Measurements from ENCODE around the gene DUS4L.

The DUS4L gene

GRCh38 chr7:107544848-107545591 is 18.8 kb upstream of the DUS4L start:
- TF ChIP-seq, protein P1, sequence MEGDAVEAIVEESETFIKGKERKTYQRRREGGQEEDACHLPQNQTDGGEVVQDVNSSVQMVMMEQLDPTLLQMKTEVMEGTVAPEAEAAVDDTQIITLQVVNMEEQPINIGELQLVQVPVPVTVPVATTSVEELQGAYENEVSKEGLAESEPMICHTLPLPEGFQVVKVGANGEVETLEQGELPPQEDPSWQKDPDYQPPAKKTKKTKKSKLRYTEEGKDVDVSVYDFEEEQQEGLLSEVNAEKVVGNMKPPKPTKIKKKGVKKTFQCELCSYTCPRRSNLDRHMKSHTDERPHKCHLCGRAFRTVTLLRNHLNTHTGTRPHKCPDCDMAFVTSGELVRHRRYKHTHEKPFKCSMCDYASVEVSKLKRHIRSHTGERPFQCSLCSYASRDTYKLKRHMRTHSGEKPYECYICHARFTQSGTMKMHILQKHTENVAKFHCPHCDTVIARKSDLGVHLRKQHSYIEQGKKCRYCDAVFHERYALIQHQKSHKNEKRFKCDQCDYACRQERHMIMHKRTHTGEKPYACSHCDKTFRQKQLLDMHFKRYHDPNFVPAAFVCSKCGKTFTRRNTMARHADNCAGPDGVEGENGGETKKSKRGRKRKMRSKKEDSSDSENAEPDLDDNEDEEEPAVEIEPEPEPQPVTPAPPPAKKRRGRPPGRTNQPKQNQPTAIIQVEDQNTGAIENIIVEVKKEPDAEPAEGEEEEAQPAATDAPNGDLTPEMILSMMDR (IDR thresholded peaks at IDR 0.05; ENCODE audit: poor library complexity, severe bottlenecking) = no peak
- Histone ChIP-seq H3K4me1 (ENCODE audit: insufficient read depth, poor library complexity, severe bottlenecking) (no peaks in the 10 kb centered on the region), H3K9me3 (ENCODE audit: severe bottlenecking) (peaks cover 9% of the 10 kb centered on the region), H3K36me3 (ENCODE audit: low read depth) (peaks cover 38% of the 10 kb centered on the region), H3K4me3 (ENCODE audit: severe bottlenecking) (no peak overlapping the region), H3K27ac (ENCODE audit: poor library complexity, severe bottlenecking) (no peak overlapping the region), H3K27me3 (ENCODE audit: insufficient read depth, poor library complexity, severe bottlenecking) (no peaks in the 10 kb centered on the region)
- DNase-seq (ENCODE audit: low spot score) (no peak), ATAC-seq (ENCODE audit: low read depth) (no peak)

DNA sequence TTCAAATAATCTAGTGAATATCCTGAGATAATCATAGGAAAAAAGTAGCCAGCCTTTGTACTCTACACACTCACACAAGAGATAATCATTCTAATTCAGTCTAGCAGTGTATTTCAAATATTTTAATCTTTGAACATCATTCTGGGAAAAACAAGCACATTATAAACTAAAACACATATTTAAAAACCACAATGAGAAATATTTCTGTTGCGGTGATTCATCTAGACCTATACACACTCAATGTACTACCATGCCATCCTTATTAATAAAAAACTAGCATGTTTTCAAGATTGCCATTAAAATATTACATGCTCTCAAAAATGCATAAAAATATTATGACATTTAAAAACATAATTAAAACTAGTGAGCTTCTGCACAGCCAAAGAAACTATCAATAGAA is 11.8 kb upstream of the DUS4L start:
- no peak overlapping the region for H3K27ac ChIP-seq (ENCODE audit: poor library complexity, severe bottlenecking)
- peaks cover 55% of the 10 kb centered on the region for H3K36me3 ChIP-seq (ENCODE audit: low read depth)
- no peaks in the 10 kb centered on the region for H3K27me3 ChIP-seq (ENCODE audit: insufficient read depth, poor library complexity, severe bottlenecking)
- TF ChIP-seq, protein P1 (IDR thresholded peaks at IDR 0.05; ENCODE audit: poor library complexity, severe bottlenecking) = no peak
- H3K9me3 ChIP-seq (ENCODE audit: severe bottlenecking) = no peaks in the 10 kb centered on the region
- no peaks in the 10 kb centered on the region for H3K4me1 ChIP-seq (ENCODE audit: insufficient read depth, poor library complexity, severe bottlenecking)
- DNase-seq (ENCODE audit: low spot score) (no peak), ATAC-seq (ENCODE audit: low read depth) (no peak)
- no peak overlapping the region for H3K4me3 ChIP-seq (ENCODE audit: severe bottlenecking)

DNA sequence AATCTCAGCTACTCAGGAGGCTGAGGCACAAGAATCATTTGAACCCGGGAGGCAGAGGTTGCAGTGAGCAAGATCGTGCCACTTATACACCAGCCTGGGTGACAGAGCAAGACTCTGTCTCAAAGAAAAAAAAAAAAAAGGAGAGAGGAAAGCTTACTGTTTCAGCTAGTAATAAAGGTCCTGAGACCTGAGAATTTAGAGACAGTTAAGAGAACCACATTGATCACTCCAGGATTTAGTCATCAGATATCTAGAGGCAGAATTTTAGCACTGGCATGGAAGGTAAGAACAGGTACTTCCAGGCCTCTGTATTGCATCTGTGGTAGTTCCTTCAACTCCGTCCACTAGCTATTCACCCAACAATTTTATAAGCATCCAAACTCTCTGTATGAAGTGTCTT is 7.9 kb upstream of the DUS4L start:
- TF ChIP-seq, protein P1 (IDR thresholded peaks at IDR 0.05; ENCODE audit: poor library complexity, severe bottlenecking) = no peak
- DNase-seq (ENCODE audit: low spot score) (no peak), ATAC-seq (ENCODE audit: low read depth) (no peak)
- peaks cover 19% of the 10 kb centered on the region for H3K4me1 ChIP-seq (ENCODE audit: insufficient read depth, poor library complexity, severe bottlenecking)
- H3K27ac ChIP-seq (ENCODE audit: poor library complexity, severe bottlenecking) = no peak overlapping the region
- no peaks in the 10 kb centered on the region for H3K27me3 ChIP-seq (ENCODE audit: insufficient read depth, poor library complexity, severe bottlenecking)
- H3K36me3 ChIP-seq (ENCODE audit: low read depth) = peaks cover 73% of the 10 kb centered on the region
- no peaks in the 10 kb centered on the region for H3K9me3 ChIP-seq (ENCODE audit: severe bottlenecking)
- no peak overlapping the region for H3K4me3 ChIP-seq (ENCODE audit: severe bottlenecking)

- Histone ChIP-seq H3K9me3 (ENCODE audit: severe bottlenecking) (no peaks in the 10 kb centered on the region), H3K4me1 (ENCODE audit: insufficient read depth, poor library complexity, severe bottlenecking) (peaks cover 33% of the 10 kb centered on the region), H3K4me3 (ENCODE audit: severe bottlenecking) (no peak overlapping the region), H3K27me3 (ENCODE audit: insufficient read depth, poor library complexity, severe bottlenecking) (no peaks in the 10 kb centered on the region), H3K36me3 (ENCODE audit: low read depth) (peaks cover 50% of the 10 kb centered on the region), H3K27ac (ENCODE audit: poor library complexity, severe bottlenecking) (peak overlapping the region; percentile 90)
- DNase-seq (ENCODE audit: low spot score) = no peak
- ATAC-seq (ENCODE audit: low read depth) = peak; percentile 15; the same call in 1 of the 3 replicates
- TF ChIP-seq, protein P1 (IDR thresholded peaks at IDR 0.05; ENCODE audit: poor library complexity, severe bottlenecking) = no peak
Measured at GRCh38 chr7:107559864-107560263, 3.9 kb upstream of the DUS4L start.

- H3K9me3 ChIP-seq (ENCODE audit: severe bottlenecking) = no peaks in the 10 kb centered on the region
- DNase-seq (ENCODE audit: low spot score) = no peak
- H3K36me3 ChIP-seq (ENCODE audit: low read depth) = peaks cover 40% of the 10 kb centered on the region
- peak; percentile 45 for ATAC-seq (ENCODE audit: low read depth)
- H3K4me1 ChIP-seq (ENCODE audit: insufficient read depth, poor library complexity, severe bottlenecking) = peaks cover 37% of the 10 kb centered on the region
- TF ChIP-seq, protein P1 (IDR thresholded peaks at IDR 0.05; ENCODE audit: poor library complexity, severe bottlenecking) = no peak
- H3K4me3 ChIP-seq (ENCODE audit: severe bottlenecking) = peak overlapping the region; percentile 9
- H3K27me3 ChIP-seq (ENCODE audit: insufficient read depth, poor library complexity, severe bottlenecking) = no peaks in the 10 kb centered on the region
- peak overlapping the region; percentile 90 for H3K27ac ChIP-seq (ENCODE audit: poor library complexity, severe bottlenecking)
Measured at GRCh38 chr7:107560898-107561516, 2.8 kb upstream of the DUS4L start.

All from RWPE2 (cell line).